Measurements from ENCODE around the gene ZNF451.

Gene ZNF451

GRCh38 chr6:57159127-57159526 is 69.1 kb downstream of the ZNF451 start:
- no peak for DNase-seq (ENCODE audit: low read depth in 2 of 2)

DNA sequence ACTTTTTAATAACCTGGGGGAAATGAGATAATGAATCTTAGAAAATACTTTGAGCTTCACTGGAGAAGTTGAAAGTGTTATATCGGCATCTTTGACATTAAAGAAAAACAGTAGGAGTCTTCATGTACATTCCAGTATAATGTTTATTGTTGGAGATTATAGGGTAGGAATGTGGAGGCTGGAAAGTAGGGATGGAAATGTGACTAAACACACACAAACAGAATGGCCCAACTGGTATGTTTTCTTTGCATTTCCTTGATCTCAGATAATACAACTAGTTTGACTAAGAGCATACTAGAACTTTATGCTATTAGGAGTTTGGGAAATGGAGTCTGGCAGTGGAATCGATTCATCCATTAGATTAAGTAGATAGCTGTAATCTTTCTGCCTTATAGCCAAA is 72.0 kb downstream of the ZNF451 start:
- no peak for DNase-seq (ENCODE audit: low read depth in 2 of 2)

GRCh38 chr6:57162516-57162915 is 72.5 kb downstream of the ZNF451 start:
- DNase-seq (ENCODE audit: low read depth in 2 of 2) = no peak

- DNase-seq (ENCODE audit: low read depth in 2 of 2) = no peak
These were observed 74.0 kb downstream of the ZNF451 start for GRCh38 chr6:57163956-57164355.

DNA sequence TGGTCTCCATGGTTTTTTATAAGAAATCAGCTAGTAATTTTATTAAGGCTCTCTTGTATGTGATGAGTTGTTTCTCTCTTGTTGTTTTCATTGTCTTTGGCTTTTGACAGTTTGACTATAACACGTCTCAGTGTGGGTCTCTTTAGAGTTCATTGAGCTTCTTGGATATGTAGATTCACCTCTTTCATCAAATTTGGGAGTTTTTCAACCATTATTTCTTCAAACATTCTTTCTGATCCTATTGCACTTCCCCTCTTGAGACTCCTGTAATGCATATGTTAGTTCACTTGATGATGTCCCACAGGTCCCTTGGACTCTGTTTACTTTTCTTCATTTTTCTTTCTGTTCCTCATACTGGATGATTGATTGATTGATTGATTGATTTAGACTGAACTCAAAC is 75.1 kb downstream of the ZNF451 start:
- DNase-seq (ENCODE audit: low read depth in 2 of 2) = no peak

- DNase-seq (ENCODE audit: low read depth in 2 of 2) = peak; percentile 84 to 92
These were observed 82.4 kb downstream of the ZNF451 start, which contains the start of gene BAG2 for GRCh38 chr6:57172136-57173055. Gene BAG2, plus strand, starts transcription at chr6:57172326. Its CDS starts 372 bp downstream, at chr6:57172698.

DNA sequence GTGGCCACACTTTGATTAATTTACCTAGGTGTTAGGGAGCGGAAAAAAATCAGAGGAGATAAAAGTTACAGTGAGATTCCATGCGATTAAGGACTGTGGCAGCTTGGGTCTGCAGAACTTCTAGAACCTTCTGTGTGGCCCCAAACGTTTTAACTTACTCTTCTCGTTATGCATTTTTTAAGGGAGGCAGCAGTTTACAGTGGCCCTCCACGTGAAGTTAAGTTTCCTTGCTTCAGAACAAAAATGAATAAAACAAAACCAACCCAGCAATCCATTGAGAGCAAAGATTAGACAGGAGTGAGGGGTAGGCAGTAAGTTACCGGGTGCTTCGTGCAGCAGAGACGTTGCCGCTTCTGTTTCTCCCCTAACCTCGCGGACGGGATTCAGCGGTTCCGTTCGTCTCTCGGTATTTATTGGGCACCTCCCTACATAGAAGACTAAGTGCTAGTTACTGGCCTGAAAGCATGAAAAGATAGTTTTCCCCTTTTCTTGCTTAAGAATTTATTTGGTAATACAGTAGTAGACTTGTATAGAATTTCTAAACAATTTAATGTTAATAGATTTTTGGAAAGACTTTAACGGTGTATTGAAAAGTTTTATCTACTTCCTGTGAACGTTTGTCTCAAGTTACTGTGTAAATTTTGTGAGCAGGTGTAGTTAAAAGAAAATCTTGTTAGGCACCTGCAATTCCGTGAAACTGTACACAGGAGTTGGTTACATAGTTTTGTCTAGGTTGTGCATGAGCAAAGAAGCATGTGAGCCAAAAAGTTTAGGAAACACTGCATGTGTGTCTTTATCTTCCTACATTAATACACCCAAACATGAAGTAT is 83.3 kb downstream of the ZNF451 start:
- peak; percentile 6 to 19 for DNase-seq (ENCODE audit: low read depth in 2 of 2)

DNA sequence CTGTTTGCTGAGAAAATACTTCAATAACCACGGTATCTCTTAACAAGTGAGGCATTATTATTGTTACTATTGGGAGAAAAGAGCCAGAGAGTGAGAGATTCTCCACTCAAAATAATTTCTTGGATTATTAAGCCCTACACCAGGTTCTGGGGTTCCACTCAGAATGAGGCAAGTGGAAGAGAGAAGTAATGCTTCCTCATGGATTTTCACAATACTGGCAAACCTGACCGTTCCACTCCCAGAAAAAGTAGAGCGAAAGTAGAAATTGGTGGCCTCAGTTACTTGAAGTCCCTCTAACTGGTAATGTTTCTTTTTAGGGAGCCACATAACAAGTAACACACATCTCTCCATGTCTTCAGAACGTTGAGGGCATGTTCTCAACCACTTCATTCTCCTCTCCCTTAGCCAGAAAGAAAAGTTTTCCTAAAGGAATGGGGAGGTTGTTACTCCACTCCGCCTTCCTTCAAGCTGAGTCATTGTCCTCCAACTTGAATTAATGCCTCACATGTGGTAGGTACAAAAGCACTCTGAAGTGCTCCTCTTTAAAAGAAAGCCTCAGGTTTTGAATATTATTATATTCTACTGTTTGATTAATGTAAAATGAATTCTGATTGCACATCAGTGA is 84.0 kb downstream of the ZNF451 start:
- no peak for DNase-seq (ENCODE audit: low read depth in 2 of 2)

DNA sequence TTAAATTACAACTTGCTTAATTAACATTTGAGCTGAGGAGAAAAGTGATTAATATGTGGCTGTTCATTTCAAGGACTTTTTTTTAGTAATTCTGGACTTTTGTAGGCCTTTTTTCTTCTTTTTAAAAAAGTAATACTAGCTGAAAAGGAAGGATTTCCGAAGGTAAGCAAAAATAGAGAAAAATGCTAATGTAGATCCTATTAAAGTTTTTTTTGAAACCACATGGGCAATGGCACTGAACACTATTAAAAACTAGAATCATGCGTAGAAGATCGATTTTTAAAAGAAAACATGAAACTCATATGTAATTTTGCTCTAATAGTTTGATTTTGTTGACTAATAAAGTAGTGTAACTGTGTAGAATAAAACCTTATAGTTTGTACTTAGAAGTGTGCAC is 84.5 kb downstream of the ZNF451 start:
- DNase-seq (ENCODE audit: low read depth in 2 of 2) = no peak

- DNase-seq (ENCODE audit: low read depth in 2 of 2) = no peak
These were observed 87.7 kb downstream of the ZNF451 start for GRCh38 chr6:57177545-57178265.

DNA sequence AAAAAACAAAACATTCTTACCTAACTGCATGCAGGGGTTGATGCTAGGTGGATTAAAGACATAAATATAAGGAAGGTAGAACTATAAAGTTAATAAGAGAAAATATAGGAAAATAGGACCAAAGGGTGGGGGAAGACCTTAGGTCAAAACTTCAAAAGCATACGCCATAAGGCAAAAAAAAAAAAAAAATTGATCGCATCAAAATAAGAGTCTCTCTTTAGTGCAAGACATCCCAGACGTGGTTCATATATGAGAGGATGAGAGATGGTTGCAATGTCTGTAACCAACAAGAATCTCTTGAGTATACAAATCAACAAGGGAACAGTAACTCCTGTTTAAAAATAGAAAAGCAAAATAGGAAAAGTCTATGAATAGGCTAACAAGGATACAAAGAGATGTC is 90.6 kb downstream of the ZNF451 start:
- DNase-seq (ENCODE audit: low read depth in 2 of 2) = no peak

DNA sequence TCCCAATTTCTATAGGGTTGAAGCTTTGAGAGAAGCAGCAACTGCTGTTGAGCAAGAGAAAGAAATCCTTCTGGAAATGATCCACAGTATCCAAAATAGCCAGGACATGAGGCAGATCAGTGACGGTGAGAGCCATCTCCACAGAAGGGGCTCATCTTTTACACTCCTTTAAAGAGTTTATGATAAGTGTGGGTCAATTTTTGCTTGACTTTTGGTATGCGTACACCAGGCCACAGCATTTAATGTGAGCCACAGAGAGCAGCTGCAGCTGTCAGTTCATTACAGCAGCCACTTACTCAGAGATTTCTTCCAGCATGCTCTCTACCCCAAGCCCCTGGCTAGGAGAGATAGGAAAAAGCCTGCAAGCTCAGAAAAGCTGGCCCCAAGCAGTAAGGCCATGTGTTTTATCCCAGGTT is 92.0 kb downstream of the ZNF451 start:
- DNase-seq (ENCODE audit: low read depth in 2 of 2) = no peak

- DNase-seq (ENCODE audit: low read depth in 2 of 2) = no peak
These were observed 93.3 kb downstream of the ZNF451 start for GRCh38 chr6:57183336-57183735.

- no peak for DNase-seq (ENCODE audit: low read depth in 2 of 2)
These were observed 100.2 kb downstream of the ZNF451 start for GRCh38 chr6:57190140-57190539.

- DNase-seq (ENCODE audit: low read depth in 2 of 2) = no peak
These were observed 103.2 kb downstream of the ZNF451 start for GRCh38 chr6:57193177-57193576.

GRCh38 chr6:57195457-57195856 is 105.5 kb downstream of the ZNF451 start:
- no peak for DNase-seq (ENCODE audit: low read depth in 2 of 2)

DNA sequence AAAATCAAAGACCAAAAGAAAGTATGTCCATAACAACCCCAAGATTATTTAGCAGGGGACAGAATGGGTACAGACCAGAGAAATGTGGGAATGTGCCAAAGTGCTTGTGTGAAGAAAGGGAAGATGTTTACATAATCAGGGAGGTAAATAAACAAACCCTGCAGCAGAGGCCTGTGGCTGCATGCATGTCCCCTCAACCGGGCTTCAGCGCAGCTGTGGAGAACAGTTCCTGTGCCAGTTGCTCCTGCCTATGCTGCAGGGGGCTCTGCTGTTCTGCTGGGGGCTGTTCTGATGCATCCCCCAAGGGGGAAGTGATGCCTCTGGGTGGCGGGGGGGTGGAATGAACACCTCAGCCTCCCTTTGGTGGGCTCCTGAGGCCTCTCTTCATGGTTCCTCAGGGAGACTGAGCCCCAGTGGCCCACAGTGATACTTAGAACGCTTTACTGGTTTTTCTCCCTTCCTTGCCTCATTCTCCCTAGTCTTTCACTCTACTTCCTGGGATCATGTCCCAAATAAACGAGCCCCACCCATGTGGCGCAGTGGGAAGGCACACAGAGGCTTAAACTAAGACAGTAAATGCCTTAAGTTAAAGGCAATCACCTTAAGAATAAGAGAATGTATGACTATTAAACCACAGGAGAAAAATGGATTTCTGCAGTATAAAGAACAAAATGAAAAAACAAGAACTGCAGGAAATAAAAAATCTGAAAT is 109.1 kb downstream of the ZNF451 start:
- no peak for DNase-seq (ENCODE audit: low read depth in 2 of 2)

GRCh38 chr6:57201718-57202117 is 111.7 kb downstream of the ZNF451 start:
- no peak for DNase-seq (ENCODE audit: low read depth in 2 of 2)

GRCh38 chr6:57205550-57206328 is 115.8 kb downstream of the ZNF451 start:
- DNase-seq (ENCODE audit: low read depth in 2 of 2) = no peak

DNA sequence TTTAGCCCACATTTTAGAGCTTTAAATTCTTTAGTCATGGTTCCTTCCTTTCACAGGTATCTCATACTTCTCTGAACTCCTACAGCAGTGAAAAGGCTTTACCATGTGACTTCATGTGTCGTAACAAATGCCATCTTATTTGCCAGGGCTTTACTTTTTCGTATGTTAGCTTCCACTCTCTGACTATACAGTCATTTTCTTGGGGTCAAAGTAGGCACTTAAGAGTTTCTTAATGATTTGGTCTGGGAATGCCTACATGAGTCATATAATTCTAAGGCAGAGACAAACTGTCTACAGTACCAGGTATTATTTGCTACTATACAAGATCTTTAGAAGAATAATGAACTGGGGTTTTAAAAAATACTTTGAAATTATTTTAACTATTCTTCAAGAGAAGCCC is 117.2 kb downstream of the ZNF451 start:
- no peak for DNase-seq (ENCODE audit: low read depth in 2 of 2)
